Pancreas (tissue), 10 donors: ENCODE data around the gene UCP3. TPM values are rescaled to one million over a fixed set of nuclear protein-coding genes. Genes with fewer than 3 reads are reported as not detected.

Experiments
- ATAC-seq, 4 donors: fragments of 200-7000 bp; cut with Tn5 transposase; one replicate each; pipeline versions ENCODE4 v1.8.0 to v1.9.1; 2020; ENCODE audit warnings: mild to moderate bottlenecking in 4 of 4, moderate library complexity in 4 of 4
- DNase-seq, 6 donors: peaks; one replicate each; pipeline ENCODE4 v3.0.0-alpha.2; 2020
- FAIRE-seq: peaks from 2 replicates; lab custom pipeline; 2012; peaks lifted over from hg19 to GRCh38; lab: Jason Lieb, UNC
- H3K27ac ChIP-seq, 4 donors: fragments of 200-600 bp; sonication (generic); 1 replicate in 3 of 4; 2 replicates in 1 of 4; pipeline versions ENCODE4 v1.5.0 to v1.8.0; 2020
- H3K27me3 ChIP-seq, 4 donors: fragments of 200-600 bp; one replicate each; pipeline ENCODE4 v1.8.0; 2021
- H3K36me3 ChIP-seq, 3 donors: fragments of 200-600 bp; sonication (generic) in 1 of 3; one replicate each; pipeline versions ENCODE4 v1.5.0 to v1.8.0; 2020 to 2021
- H3K4me1 ChIP-seq, 3 donors: fragments of 200-600 bp; one replicate each; pipeline ENCODE4 v1.8.0; 2021
- H3K4me3 ChIP-seq, 4 donors: fragments of 200-600 bp; sonication (generic) in 2 of 4; one replicate each; pipeline versions ENCODE4 v1.5.0 to v1.8.0; 2020 to 2021
- H3K9me3 ChIP-seq, 4 donors: fragments of 200-600 bp; one replicate each; pipeline ENCODE4 v1.8.0; 2021
- WGBS, 2 donors: extraction: QIAGEN DNeasy Blood & Tissue Kit; methylation state at CpG; one replicate each; pipeline ENCODE4 v1.1.7; 2013; 5-methylcytosine and 5-hydroxymethylcytosine counted together
- intact Hi-C, 3 donors: fragments of 100-400 bp; cut with DNase I; formaldehyde crosslinking; loops; one replicate each; pipeline versions ENCODE4 v1.11.1 to v1.14.2; 2022
- polyA plus RNA-seq, 2 donors: library from polyadenylated mRNA; stranded (reverse); fragments of 200-250 nt; gene quantifications; one replicate each; pipeline ENCODE4 v1.2.3, GENCODE V29; 2013
- total RNA-seq, 6 donors: library from RNA; stranded (reverse); fragmentation: NEBNext Ultra II Directional in 4 of 6; extraction: Animal tissue kit (Norgen Biotek cat#: 25700) in 4 of 6; gene quantifications; one replicate each; pipeline versions ENCODE4 v1.2.1 to v1.2.4, GENCODE V29; 2021 to 2023
- TF ChIP-seq, protein P1 (sequence below), 4 donors: fragments of 200-600 bp; sonication (generic) in 3 of 4; IDR thresholded peaks; one replicate each; pipeline versions ENCODE4 v1.5.0 to v1.8.0; 2021; ENCODE audit warnings: antibody characterized with exemption in 4 of 4
- donor health status: healthy with polysubstance abuse.
- donor health status: DM: no; HTN: no; CAD: no; lungs with moderate emphysema.
- donor health status: DM: no; HTN: no; CAD: no.
- donor health status: control.
- donor health status: control.
- donor health status: Bipolar disorder and iron deficiency.
- donor health status: DM: yes; HTN: yes; CAD: no.
- donor health status: DM: no; HTN: no; CAD: no.
- donor health status: DM: no; HTN: no; CAD: no.
- donor health status: DM: yes; HTN: yes; CAD: no.

UCP3 gene
- total and polyA plus RNA-seq, 8 donors, result 0.32 to 2.0 (median 0.87) TPM

GRCh38 chr11:74023276-74023675 lies 14.4 kb upstream of the UCP3 start:
- intact Hi-C loops, result no loop called here
- Histone ChIP-seq H3K27ac (peak overlapping the region in 1 of 4 donors; percentile 23), H3K27me3 (no peaks in the 10 kb centered on the region), H3K36me3 (no peaks in the 10 kb centered on the region), H3K4me3 (no peak overlapping the region), H3K4me1 (peaks cover 11 to 17% (median 15%) of the 10 kb centered on the region in 3 donors), H3K9me3 (no peaks in the 10 kb centered on the region)
- no peak for DNase-seq
- no peak for ATAC-seq
- no peak for FAIRE-seq
- TF ChIP-seq, protein P1, sequence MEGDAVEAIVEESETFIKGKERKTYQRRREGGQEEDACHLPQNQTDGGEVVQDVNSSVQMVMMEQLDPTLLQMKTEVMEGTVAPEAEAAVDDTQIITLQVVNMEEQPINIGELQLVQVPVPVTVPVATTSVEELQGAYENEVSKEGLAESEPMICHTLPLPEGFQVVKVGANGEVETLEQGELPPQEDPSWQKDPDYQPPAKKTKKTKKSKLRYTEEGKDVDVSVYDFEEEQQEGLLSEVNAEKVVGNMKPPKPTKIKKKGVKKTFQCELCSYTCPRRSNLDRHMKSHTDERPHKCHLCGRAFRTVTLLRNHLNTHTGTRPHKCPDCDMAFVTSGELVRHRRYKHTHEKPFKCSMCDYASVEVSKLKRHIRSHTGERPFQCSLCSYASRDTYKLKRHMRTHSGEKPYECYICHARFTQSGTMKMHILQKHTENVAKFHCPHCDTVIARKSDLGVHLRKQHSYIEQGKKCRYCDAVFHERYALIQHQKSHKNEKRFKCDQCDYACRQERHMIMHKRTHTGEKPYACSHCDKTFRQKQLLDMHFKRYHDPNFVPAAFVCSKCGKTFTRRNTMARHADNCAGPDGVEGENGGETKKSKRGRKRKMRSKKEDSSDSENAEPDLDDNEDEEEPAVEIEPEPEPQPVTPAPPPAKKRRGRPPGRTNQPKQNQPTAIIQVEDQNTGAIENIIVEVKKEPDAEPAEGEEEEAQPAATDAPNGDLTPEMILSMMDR (IDR thresholded peaks at IDR 0.05), result no peak

DNA sequence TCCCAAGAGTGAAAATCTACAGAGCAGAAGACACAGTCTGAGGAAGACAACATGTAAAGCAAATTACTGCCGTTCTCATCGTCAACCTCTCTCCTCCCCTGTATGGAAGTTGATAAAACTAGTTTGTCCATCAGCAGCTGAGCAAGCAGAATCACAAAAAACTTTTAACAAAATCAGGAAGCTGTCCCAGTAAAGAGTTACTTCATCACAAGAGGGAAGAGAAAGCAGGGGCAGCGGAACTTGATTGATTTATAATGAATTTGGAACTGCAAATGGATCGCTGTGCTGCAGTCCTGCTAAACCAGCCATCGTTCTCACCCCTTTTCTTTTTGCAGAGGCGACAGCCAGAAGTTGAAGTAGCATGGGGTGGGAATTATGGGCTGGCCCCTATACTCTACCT lies 13.7 kb upstream of the UCP3 start:
- ATAC-seq, result no peak
- no peak for FAIRE-seq
- peaks cover 11 to 21% (median 20%) of the 10 kb centered on the region in 3 donors for H3K4me1 ChIP-seq
- DNase-seq, result no peak
- H3K4me3 ChIP-seq, result no peak overlapping the region
- H3K27me3 ChIP-seq, result no peaks in the 10 kb centered on the region
- TF ChIP-seq, protein P1 (IDR thresholded peaks at IDR 0.05), result no peak
- WGBS, 2 donors, result 88 to 92% methylated on average over 6 of the region's 6 CpGs
- no peaks in the 10 kb centered on the region for H3K36me3 ChIP-seq
- H3K27ac ChIP-seq, result peak overlapping the region in 1 of 4 donors; percentile 23
- H3K9me3 ChIP-seq, result no peaks in the 10 kb centered on the region
- intact Hi-C loops, result no loop called here

- intact Hi-C loops, result no loop called here
- no peak for FAIRE-seq
- Histone ChIP-seq H3K27ac (no peak overlapping the region), H3K4me1 (peaks cover 11 to 21% (median 20%) of the 10 kb centered on the region in 3 donors), H3K9me3 (no peaks in the 10 kb centered on the region), H3K4me3 (no peak overlapping the region), H3K27me3 (no peaks in the 10 kb centered on the region), H3K36me3 (no peaks in the 10 kb centered on the region)
- DNase-seq, result no peak
- ATAC-seq, result no peak
- TF ChIP-seq, protein P1 (IDR thresholded peaks at IDR 0.05), result no peak
- 94 to 96% methylated on average over 6 of the region's 6 CpGs for WGBS, 2 donors
These were observed 13.1 kb upstream of the UCP3 start for GRCh38 chr11:74021998-74022397.

DNA sequence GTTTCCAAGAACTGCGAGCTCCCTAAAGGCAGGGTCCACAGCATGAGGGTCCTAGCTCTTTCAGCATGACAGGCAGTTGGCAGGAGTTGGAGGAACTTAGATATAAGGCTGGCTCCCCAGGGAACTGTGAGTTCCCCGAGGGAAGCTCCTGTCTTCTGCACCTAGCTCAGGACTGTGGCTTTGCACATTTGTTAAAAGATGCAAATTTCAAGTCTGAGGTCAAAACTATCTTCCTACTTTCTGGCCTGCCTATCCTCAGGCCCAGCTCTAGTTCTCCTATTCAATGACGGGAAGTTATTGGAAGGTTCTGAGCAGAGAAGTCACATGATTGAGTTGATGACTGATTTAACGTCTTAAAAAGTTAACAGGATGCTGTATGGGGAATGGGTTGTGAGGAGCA lies 11.7 kb upstream of the UCP3 start:
- intact Hi-C loops, result no loop called here
- 90 to 97% methylated on average over 4 of the region's 4 CpGs for WGBS, 2 donors
- H3K4me3 ChIP-seq, result no peak overlapping the region
- H3K9me3 ChIP-seq, result no peaks in the 10 kb centered on the region
- H3K27me3 ChIP-seq, result no peaks in the 10 kb centered on the region
- H3K4me1 ChIP-seq, result peaks cover 11 to 21% (median 20%) of the 10 kb centered on the region in 3 donors
- ATAC-seq (no peak), DNase-seq (no peak), FAIRE-seq (no peak)
- TF ChIP-seq, protein P1 (IDR thresholded peaks at IDR 0.05), result no peak
- H3K36me3 ChIP-seq, result no peaks in the 10 kb centered on the region
- H3K27ac ChIP-seq, result peak overlapping the region in 1 of 4 donors; percentile 92

- TF ChIP-seq, protein P1 (IDR thresholded peaks at IDR 0.05), result no peak
- ATAC-seq (no peak), DNase-seq (no peak), FAIRE-seq (no peak)
- H3K4me1 ChIP-seq, result peaks cover 11 to 21% (median 20%) of the 10 kb centered on the region in 3 donors
- WGBS, 2 donors, result 93 to 94% methylated on average over 4 of the region's 4 CpGs
- no peaks in the 10 kb centered on the region for H3K36me3 ChIP-seq
- no peaks in the 10 kb centered on the region for H3K9me3 ChIP-seq
- no peaks in the 10 kb centered on the region for H3K27me3 ChIP-seq
- intact Hi-C loops, result no loop called here
- H3K4me3 ChIP-seq, result no peak overlapping the region
- peak overlapping the region in 3 of 4 donors; percentile 76 to 92 (median 90) for H3K27ac ChIP-seq
These were observed 11.0 kb upstream of the UCP3 start for GRCh38 chr11:74019860-74020259.
